NCI-H1092 treated with DMSO at 0.1 percent for 48 hours (cell line): Measurements from ENCODE around the gene ZNF837.
A peak's percentile ranks its signal among the peaks of the same experiment; 100 is the strongest.
"Not testable (repeated sequence)": the region's sequence is repeated elsewhere in the genome, so short reads cannot be mapped to it uniquely, and the experiment has no call there.

Experiments used
- DNase-seq: peaks from one replicate; lab custom pipeline; 2025; lab: John Stamatoyannopoulos, UW

The ZNF837 gene

GRCh38 chr19:58380662-58381459 is at the start of gene ZNF837:
Gene ZNF837 (minus strand): TSS chr19:58381030. CDS start chr19:58369332, 11,698 bp downstream.
- peak; percentile 95 for DNase-seq

GRCh38 chr19:58429745-58430144 is 48.9 kb upstream of the ZNF837 start:
- DNase-seq = no peak

- no peak for DNase-seq
Measured at GRCh38 chr19:58428617-58429016, 47.8 kb upstream of the ZNF837 start.

- DNase-seq = no peak
Measured at GRCh38 chr19:58417071-58417470, 36.2 kb upstream of the ZNF837 start.

- DNase-seq = no peak
Measured at GRCh38 chr19:58416604-58417003, 35.8 kb upstream of the ZNF837 start.

- DNase-seq = peak; percentile 23
Measured at GRCh38 chr19:58409010-58409790, 28.4 kb upstream of the ZNF837 start.

- peak; percentile 93 for DNase-seq
Measured at GRCh38 chr19:58408152-58409009, 27.6 kb upstream of the ZNF837 start, which contains the start of gene ZNF584. Gene ZNF584 (plus strand): TSS chr19:58408649. CDS start chr19:58409148, 499 bp downstream.

- DNase-seq = no peak
Measured at GRCh38 chr19:58407658-58408151, 26.9 kb upstream of the ZNF837 start.

GRCh38 chr19:58406818-58407657 is 26.2 kb upstream of the ZNF837 start:
- no peak for DNase-seq

- not testable (repeated sequence) for DNase-seq
Measured at GRCh38 chr19:58403920-58404478, 23.2 kb upstream of the ZNF837 start.

GRCh38 chr19:58401840-58402421 is 21.1 kb upstream of the ZNF837 start:
- no peak for DNase-seq

- peak; percentile 95 for DNase-seq
Measured at GRCh38 chr19:58400916-58401839, 20.3 kb upstream of the ZNF837 start.

- DNase-seq = peak; percentile 42
Measured at GRCh38 chr19:58400316-58400915, 19.6 kb upstream of the ZNF837 start.

- no peak for DNase-seq
Measured at GRCh38 chr19:58399903-58400302, 19.1 kb upstream of the ZNF837 start.

- DNase-seq = no peak
Measured at GRCh38 chr19:58398545-58398944, 17.7 kb upstream of the ZNF837 start.

GRCh38 chr19:58398087-58398486 is 17.3 kb upstream of the ZNF837 start:
- DNase-seq = no peak

GRCh38 chr19:58397533-58398037 is 16.8 kb upstream of the ZNF837 start:
- no peak for DNase-seq
